T-helper 2 cell treated with Interferon-gamma antibody and Interleukin-4, amounts not matched to agents 100 ng/mL and 5 ng/mL, for 36 hours (primary cell): ENCODE measurements around the gene RAMP3. TPM values are rescaled to one million over a fixed set of nuclear protein-coding genes. Genes with fewer than 3 reads are reported as not detected.

Source experiments
- intact Hi-C: fragments of 100-400 bp; cut with micrococcal nuclease; formaldehyde crosslinking; loops from one replicate; pipeline ENCODE4 v1.15.1; 2023
- total RNA-seq: library from RNA; stranded (reverse); gene quantifications from 2 replicates; pipeline ENCODE4 v1.2.3, GENCODE V29; 2022

RAMP3 gene
- total RNA-seq, 1 donor from 2014 or later = not detected

- intact Hi-C loops = loop anchor here (10.0 kb wide), 1 partner anchor 65 kb away; the partner anchor contains the start of gene RAMP3
Measured at GRCh38 chr7:45219801-45220435, 62.3 kb downstream of the RAMP3 start.

- intact Hi-C loops = no loop called here
Measured at GRCh38 chr7:45220846-45221618, 63.4 kb downstream of the RAMP3 start.

GRCh38 chr7:45221896-45222604, 64.5 kb downstream of the RAMP3 start:
- intact Hi-C loops = no loop called here

- intact Hi-C loops = no loop called here
Measured at GRCh38 chr7:45223078-45223477, 65.5 kb downstream of the RAMP3 start.

GRCh38 chr7:45223728-45224630, 66.4 kb downstream of the RAMP3 start:
- intact Hi-C loops = no loop called here

GRCh38 chr7:45224832-45225231, 67.2 kb downstream of the RAMP3 start:
- intact Hi-C loops = no loop called here

- intact Hi-C loops = no loop called here
Measured at GRCh38 chr7:45225311-45225947, 67.8 kb downstream of the RAMP3 start.

- intact Hi-C loops = no loop called here
Measured at GRCh38 chr7:45225948-45226335, 68.4 kb downstream of the RAMP3 start.

GRCh38 chr7:45229156-45229920, 71.7 kb downstream of the RAMP3 start:
- intact Hi-C loops = no loop called here

GRCh38 chr7:45230083-45230482, 72.5 kb downstream of the RAMP3 start:
- intact Hi-C loops = no loop called here

GRCh38 chr7:45230611-45231165, 73.1 kb downstream of the RAMP3 start:
- intact Hi-C loops = no loop called here

GRCh38 chr7:45233249-45233775, 75.7 kb downstream of the RAMP3 start:
- intact Hi-C loops = no loop called here

Other genes starting within 250 kb of the RAMP3 start
- gene MYO1G, start 178.8 kb upstream of the RAMP3 start, total RNA-seq = 533 and 534 TPM in 2 replicates
- 122 and 127 TPM in 2 replicates for gene CCM2, start 157.6 kb upstream of the RAMP3 start, total RNA-seq
- 0.02 TPM in 1 of 2 replicates, not detected in the other for gene NACAD, start 68.8 kb upstream of the RAMP3 start, total RNA-seq
- gene TBRG4, start 46.1 kb upstream of the RAMP3 start, total RNA-seq = 118 and 119 TPM in 2 replicates